Gastroesophageal sphincter (tissue), 2 donors: ENCODE results near the gene MTARC2.

Experiments
- EP300 ChIP-seq: sonication (generic); formaldehyde crosslinking; IDR thresholded peaks from one replicate; pipeline ENCODE4 v1.6.1; 2017; ENCODE audit warnings: antibody characterized with exemption, mild to moderate bottlenecking
- POLR2AphosphoS5 ChIP-seq: sonication (generic); formaldehyde crosslinking; IDR thresholded peaks from one replicate; pipeline ENCODE4 v1.6.1; 2017; ENCODE audit warnings: antibody characterized with exemption

- TF ChIP-seq POLR2AphosphoS5, result no peak
- TF ChIP-seq EP300, result no peak
Observed at GRCh38 chr1:220826729-220827128, 78.6 kb downstream of the MTARC2 start.
